Stomach (tissue), 4 donors: ENCODE data around the gene IFITM10.

Source experiments
- POLR2A ChIP-seq, 4 donors: fragments of 450-650 bp; IDR thresholded peaks; one replicate each; pipeline ENCODE4 v1.6.1; 2016; ENCODE audit warnings: antibody characterized with exemption in 4 of 4, control low read depth in 2 of 4, mild to moderate bottlenecking in 1 of 4, moderate library complexity in 1 of 4
- TF ChIP-seq, protein P1 (sequence below), 7 experiments: fragments of 450-650 bp in 4 of 7; fragments of 200-600 bp in 3 of 7; sonication (generic) in 3 of 7; IDR thresholded peaks; one replicate each; pipeline ENCODE4 v1.5.1; 2016 to 2019; ENCODE audit warnings: antibody characterized with exemption in 7 of 7, control low read depth in 2 of 7, mild to moderate bottlenecking in 1 of 7

DNA sequence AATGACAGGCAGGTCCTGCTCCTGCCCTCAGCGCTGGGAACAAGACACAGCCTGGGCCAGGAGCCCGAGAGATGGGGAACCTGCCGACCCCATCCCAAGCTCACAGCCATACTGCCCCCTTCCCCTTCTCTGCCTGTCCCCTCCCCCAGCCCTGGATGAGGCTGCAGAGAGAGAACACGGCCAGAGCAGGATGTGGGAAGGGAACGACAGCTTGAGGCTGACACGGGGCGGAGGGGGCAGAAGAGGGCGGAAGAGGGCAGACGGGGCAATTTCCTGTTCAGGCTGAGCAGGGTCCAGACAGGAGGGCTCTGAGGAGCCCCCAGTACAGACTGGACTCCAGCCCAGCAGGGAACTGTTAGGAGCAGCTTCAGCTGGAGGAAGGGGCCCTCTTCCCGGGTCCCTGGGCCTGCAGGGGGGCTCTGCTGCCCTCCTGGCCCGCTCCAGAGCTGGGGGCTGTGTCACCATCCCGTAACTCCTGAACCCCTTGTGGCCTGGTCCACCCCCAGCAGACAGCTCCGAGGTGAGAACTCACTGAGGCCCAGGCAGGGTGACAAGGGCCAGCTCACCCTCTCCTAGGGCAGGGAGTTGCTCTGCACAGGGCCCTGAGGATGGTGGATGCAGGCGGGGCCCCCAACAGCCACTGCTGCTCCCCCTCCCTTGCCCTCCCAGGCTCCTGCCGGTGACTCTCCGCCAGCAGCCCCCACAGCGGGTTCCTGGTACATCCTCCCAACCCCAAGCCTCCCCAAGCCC lies 7.6 kb upstream of the IFITM10 start:
- TF ChIP-seq POLR2A (IDR thresholded peaks at IDR 0.05): no peak
- TF ChIP-seq, protein P1, sequence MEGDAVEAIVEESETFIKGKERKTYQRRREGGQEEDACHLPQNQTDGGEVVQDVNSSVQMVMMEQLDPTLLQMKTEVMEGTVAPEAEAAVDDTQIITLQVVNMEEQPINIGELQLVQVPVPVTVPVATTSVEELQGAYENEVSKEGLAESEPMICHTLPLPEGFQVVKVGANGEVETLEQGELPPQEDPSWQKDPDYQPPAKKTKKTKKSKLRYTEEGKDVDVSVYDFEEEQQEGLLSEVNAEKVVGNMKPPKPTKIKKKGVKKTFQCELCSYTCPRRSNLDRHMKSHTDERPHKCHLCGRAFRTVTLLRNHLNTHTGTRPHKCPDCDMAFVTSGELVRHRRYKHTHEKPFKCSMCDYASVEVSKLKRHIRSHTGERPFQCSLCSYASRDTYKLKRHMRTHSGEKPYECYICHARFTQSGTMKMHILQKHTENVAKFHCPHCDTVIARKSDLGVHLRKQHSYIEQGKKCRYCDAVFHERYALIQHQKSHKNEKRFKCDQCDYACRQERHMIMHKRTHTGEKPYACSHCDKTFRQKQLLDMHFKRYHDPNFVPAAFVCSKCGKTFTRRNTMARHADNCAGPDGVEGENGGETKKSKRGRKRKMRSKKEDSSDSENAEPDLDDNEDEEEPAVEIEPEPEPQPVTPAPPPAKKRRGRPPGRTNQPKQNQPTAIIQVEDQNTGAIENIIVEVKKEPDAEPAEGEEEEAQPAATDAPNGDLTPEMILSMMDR (IDR thresholded peaks at IDR 0.05): no peak
